SK-N-SH treated with all-trans-retinoic acid at 6 μM for 48 hours (cell line): ENCODE results near the gene PIN1.

Source experiments
- ARNTL ChIP-seq: fragments of 450-650 bp; formaldehyde crosslinking; IDR thresholded peaks from 2 replicates; pipeline ENCODE4 v1.5.0; 2020; ENCODE audit warnings: low read depth, mild to moderate bottlenecking, moderate library complexity, borderline replicate concordance
- CREB5 ChIP-seq: fragments of 250-450 bp; sonication (Bioruptor Pico); IDR thresholded peaks from 2 replicates; pipeline ENCODE4 v1.5.1; 2020; ENCODE audit warnings: low read depth, mild to moderate bottlenecking, moderate library complexity
- ESRRG ChIP-seq: fragments of 250-450 bp; sonication (Bioruptor Pico); IDR thresholded peaks from 2 replicates; pipeline ENCODE4 v1.6.1; 2021; ENCODE audit warnings: mild to moderate bottlenecking
- GLIS3 ChIP-seq: fragments of 250-450 bp; sonication (Bioruptor Pico); IDR thresholded peaks from 2 replicates; pipeline ENCODE4 v1.5.0; 2020; ENCODE audit warnings: mild to moderate bottlenecking, moderate library complexity
- OSR1 ChIP-seq: fragments of 250-450 bp; sonication (Bioruptor Pico); IDR thresholded peaks from 2 replicates; pipeline ENCODE4 v1.8.0; 2022; ENCODE audit warnings: moderate library complexity, mild to moderate bottlenecking, inconsistent platforms
- PPARA ChIP-seq: fragments of 250-450 bp; sonication (Bioruptor Pico); IDR thresholded peaks from 2 replicates; pipeline ENCODE4 v1.5.0; 2020; ENCODE audit warnings: mild to moderate bottlenecking, borderline replicate concordance
- RARB ChIP-seq: fragments of 250-450 bp; sonication (Bioruptor Pico); IDR thresholded peaks from 2 replicates; pipeline ENCODE4 v1.8.0; 2021; ENCODE audit warnings: mild to moderate bottlenecking, moderate library complexity
- SNAI2 ChIP-seq: fragments of 250-450 bp; sonication (Bioruptor Pico); IDR thresholded peaks from 2 replicates; pipeline ENCODE4 v1.5.0; 2020; ENCODE audit warnings: mild to moderate bottlenecking, moderate library complexity
- TCF4 ChIP-seq: fragments of 250-450 bp; sonication (Bioruptor Pico); IDR thresholded peaks from 2 replicates; pipeline ENCODE4 v1.8.0; 2021; ENCODE audit warnings: mild to moderate bottlenecking, moderate library complexity, borderline replicate concordance
- ZC3H10 ChIP-seq: fragments of 250-450 bp; sonication (Bioruptor Pico); IDR thresholded peaks from 2 replicates; pipeline ENCODE4 v1.5.1; 2021; ENCODE audit warnings: mild to moderate bottlenecking, moderate library complexity
- ZFP3 ChIP-seq: fragments of 250-450 bp; sonication (Bioruptor Pico); IDR thresholded peaks from 2 replicates; pipeline ENCODE4 v1.5.0; 2020; ENCODE audit warnings: mild to moderate bottlenecking, moderate library complexity
- ZNF8 ChIP-seq: fragments of 450-650 bp; formaldehyde crosslinking; IDR thresholded peaks from 2 replicates; pipeline ENCODE4 v1.5.0; 2020; ENCODE audit warnings: mild to moderate bottlenecking, moderate library complexity
- TF ChIP-seq, protein P1 (sequence below): fragments of 250-450 bp; sonication (Bioruptor Pico); IDR thresholded peaks from 2 replicates; pipeline ENCODE4 v1.8.0; 2020; ENCODE audit warnings: mild to moderate bottlenecking, moderate library complexity, borderline replicate concordance
- TF ChIP-seq, protein P2 (sequence below): fragments of 250-450 bp; sonication (Bioruptor Pico); IDR thresholded peaks from 2 replicates; pipeline ENCODE4 v1.8.0; 2021; ENCODE audit warnings: low read depth, mild to moderate bottlenecking, moderate library complexity, borderline replicate concordance

DNA sequence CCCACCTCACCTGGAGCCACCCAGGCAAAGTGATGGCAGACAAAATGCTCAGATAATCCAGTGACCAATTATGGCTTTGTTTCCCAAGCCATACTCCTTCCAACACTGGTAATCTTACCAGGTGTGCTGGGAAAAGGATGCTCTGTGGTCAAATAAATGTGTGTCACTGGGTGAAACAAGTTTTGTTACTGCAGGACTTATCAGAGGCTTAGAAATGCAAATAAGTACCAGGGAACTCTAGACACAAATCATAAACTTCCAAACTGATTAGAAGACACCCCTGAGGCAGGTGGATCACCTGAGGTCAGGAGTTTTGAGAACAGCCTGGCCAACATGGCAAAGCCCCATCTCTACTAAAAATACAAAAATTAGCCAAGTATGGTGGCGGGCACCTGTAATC is 26.4 kb downstream of the PIN1 start:
- TF ChIP-seq, protein P1, sequence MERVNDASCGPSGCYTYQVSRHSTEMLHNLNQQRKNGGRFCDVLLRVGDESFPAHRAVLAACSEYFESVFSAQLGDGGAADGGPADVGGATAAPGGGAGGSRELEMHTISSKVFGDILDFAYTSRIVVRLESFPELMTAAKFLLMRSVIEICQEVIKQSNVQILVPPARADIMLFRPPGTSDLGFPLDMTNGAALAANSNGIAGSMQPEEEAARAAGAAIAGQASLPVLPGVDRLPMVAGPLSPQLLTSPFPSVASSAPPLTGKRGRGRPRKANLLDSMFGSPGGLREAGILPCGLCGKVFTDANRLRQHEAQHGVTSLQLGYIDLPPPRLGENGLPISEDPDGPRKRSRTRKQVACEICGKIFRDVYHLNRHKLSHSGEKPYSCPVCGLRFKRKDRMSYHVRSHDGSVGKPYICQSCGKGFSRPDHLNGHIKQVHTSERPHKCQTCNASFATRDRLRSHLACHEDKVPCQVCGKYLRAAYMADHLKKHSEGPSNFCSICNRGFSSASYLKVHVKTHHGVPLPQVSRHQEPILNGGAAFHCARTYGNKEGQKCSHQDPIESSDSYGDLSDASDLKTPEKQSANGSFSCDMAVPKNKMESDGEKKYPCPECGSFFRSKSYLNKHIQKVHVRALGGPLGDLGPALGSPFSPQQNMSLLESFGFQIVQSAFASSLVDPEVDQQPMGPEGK: no peak
- TF ChIP-seq, protein P2, sequence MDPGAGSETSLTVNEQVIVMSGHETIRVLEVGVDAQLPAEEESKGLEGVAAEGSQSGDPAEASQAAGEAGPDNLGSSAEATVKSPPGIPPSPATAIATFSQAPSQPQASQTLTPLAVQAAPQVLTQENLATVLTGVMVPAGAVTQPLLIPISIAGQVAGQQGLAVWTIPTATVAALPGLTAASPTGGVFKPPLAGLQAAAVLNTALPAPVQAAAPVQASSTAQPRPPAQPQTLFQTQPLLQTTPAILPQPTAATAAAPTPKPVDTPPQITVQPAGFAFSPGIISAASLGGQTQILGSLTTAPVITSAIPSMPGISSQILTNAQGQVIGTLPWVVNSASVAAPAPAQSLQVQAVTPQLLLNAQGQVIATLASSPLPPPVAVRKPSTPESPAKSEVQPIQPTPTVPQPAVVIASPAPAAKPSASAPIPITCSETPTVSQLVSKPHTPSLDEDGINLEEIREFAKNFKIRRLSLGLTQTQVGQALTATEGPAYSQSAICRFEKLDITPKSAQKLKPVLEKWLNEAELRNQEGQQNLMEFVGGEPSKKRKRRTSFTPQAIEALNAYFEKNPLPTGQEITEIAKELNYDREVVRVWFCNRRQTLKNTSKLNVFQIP (CRISPR knock-in tag): no peak
- TF ChIP-seq ZNF8 (no peak), PPARA (no peak), GLIS3 (no peak), TCF4 (CRISPR knock-in tag) (no peak), ESRRG (CRISPR knock-in tag) (no peak), RARB (CRISPR knock-in tag) (no peak), ARNTL (CRISPR knock-in tag) (no peak), ZFP3 (CRISPR knock-in tag) (no peak), CREB5 (CRISPR knock-in tag) (no peak), OSR1 (CRISPR knock-in tag) (no peak), ZC3H10 (CRISPR knock-in tag) (no peak), SNAI2 (CRISPR knock-in tag) (no peak)
